ENCODE results near the gene UNC13A. TPM values are rescaled to one million over a fixed set of nuclear protein-coding genes. Genes with fewer than 3 reads are reported as not detected.

Gene UNC13A
- total and polyA plus RNA-seq, 12 donors = 0.57 to 9.7 (median 1.8) TPM

DNA sequence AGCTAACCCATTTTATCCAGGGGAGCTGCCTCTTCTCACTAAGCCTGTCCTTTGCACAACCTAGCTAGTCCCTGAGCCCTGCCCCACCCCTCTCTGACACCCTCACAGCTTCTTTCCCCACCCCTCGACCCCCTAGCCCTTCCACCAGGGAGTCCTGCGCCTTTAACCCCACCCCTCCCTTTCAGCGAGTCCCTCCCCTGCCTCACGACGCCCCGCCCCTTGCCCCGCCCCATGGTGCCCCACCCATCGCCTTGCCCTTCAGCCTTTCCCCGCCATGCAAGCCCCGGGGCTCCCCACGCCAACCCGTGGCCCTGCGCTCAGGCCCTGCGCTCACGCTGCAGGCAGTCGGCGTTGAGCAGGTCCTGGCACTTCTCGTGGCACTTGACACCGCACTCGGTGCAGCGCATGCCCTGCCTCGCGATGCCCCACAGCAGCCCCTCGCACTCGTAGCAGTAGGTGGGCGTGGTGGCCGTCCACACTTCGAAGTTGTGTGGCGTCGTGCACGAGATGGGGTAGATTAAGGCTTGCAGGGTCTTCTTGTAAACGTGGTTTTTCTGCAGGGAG is 40.0 kb downstream of the UNC13A start:
- Histone ChIP-seq H3K4me1 (replicated peaks in 1 of 2) (no peaks in the 10 kb centered on the region), H3K36me3 (replicated peaks in 1 of 2) (no peaks in the 10 kb centered on the region), H3K27ac (no peak overlapping the region), H3K27me3 (no peaks in the 10 kb centered on the region), H3K4me3 (no peak overlapping the region), H3K9me3 (replicated peaks in 1 of 3) (no peaks in the 10 kb centered on the region)
- intact Hi-C loops (cut with DNase I) = no loop called here
- DNase-seq = no peak
- 72 to 81% (median 75%) methylated on average over 18 to 32 of the region's 32 CpGs for WGBS, 4 donors
- TF ChIP-seq POLR2A (IDR thresholded peaks at IDR 0.05) = no peak
- TF ChIP-seq, protein P1, sequence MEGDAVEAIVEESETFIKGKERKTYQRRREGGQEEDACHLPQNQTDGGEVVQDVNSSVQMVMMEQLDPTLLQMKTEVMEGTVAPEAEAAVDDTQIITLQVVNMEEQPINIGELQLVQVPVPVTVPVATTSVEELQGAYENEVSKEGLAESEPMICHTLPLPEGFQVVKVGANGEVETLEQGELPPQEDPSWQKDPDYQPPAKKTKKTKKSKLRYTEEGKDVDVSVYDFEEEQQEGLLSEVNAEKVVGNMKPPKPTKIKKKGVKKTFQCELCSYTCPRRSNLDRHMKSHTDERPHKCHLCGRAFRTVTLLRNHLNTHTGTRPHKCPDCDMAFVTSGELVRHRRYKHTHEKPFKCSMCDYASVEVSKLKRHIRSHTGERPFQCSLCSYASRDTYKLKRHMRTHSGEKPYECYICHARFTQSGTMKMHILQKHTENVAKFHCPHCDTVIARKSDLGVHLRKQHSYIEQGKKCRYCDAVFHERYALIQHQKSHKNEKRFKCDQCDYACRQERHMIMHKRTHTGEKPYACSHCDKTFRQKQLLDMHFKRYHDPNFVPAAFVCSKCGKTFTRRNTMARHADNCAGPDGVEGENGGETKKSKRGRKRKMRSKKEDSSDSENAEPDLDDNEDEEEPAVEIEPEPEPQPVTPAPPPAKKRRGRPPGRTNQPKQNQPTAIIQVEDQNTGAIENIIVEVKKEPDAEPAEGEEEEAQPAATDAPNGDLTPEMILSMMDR (IDR thresholded peaks at IDR 0.05) = no peak

DNA sequence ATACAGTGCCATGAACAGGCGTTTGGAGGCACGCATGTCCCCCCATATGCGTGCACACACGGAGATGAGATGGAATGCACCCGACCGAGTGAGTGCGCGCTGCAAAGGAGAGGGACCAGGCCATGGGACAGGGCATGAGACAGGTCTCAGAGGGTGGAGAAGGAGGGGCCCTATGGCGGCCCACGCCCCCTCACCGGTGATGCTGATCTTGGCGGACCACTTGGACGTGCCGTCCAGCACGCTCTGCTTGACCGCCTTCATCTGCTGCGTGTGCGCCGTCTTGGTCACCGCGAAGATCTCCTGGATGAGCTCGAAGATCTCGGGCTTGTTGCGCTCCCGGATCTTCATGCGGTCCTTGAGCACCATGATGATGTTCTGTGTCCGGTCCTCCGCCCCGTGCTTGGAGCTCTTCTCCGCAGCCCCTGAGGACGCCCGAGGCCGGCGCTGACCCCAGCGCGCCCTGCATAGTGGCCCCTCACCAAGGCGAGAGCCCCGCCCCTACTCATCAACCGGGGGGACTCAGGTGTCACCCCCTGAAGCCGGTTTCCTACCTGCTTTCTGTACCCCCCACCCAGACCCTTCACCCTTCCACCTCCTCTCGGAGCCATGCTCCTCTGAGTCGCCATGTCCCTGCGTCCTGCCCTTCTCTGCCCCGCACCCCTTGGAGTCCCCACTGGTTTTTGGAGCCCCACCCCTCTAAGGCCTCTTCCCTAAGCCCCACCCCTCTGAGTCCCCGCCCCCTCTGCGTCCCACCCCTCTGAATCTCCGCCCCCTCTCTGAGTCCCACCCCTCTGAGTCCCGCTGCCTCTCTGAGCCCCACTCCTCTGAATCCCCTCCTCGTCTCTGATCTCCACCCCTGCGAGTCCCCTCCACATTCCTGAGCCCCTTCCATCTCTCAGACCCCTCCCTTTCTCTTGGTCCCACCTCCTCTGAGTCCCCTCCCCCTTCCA is 40.8 kb downstream of the UNC13A start:
- intact Hi-C loops (cut with DNase I) = no loop called here
- no peak for DNase-seq

DNA sequence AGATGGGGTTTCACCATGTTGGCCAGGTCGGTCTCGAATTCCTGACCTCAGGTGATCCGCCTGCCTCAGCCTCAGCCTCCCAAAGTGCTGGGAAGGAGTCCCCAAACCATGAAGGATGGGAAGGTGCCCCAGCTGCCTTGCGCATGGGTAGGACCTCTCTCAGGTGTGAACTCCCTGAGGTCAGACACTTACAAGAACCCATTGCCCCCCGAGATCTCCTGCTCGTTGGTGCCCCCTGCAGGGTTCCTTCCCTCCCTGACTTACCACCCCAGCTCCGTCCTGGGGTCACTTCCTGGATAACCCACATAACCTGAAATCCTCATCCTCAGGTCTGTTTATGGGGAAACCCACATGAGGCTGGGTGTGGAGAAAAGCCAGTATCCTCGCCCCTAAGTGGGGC is 41.7 kb downstream of the UNC13A start:
- H3K4me1 ChIP-seq (replicated peaks in 1 of 2) = no peaks in the 10 kb centered on the region
- no peaks in the 10 kb centered on the region for H3K27me3 ChIP-seq
- WGBS, 4 donors = 68 to 79% (median 72%) methylated on average over 4 to 8 of the region's 8 CpGs
- H3K9me3 ChIP-seq (replicated peaks in 1 of 3) = no peaks in the 10 kb centered on the region
- no peak for DNase-seq
- intact Hi-C loops (cut with DNase I) = no loop called here
- no peak overlapping the region for H3K4me3 ChIP-seq
- no peaks in the 10 kb centered on the region for H3K36me3 ChIP-seq (replicated peaks in 1 of 2)
- TF ChIP-seq, protein P1 (IDR thresholded peaks at IDR 0.05) = no peak
- TF ChIP-seq POLR2A (IDR thresholded peaks at IDR 0.05) = no peak
- no peak overlapping the region for H3K27ac ChIP-seq

More for the DNA sequence above, 40.8 kb downstream of the UNC13A start:
- H3K27ac ChIP-seq = no peak overlapping the region
- H3K4me3 ChIP-seq = no peak overlapping the region
- WGBS, 4 donors = 84 to 89% (median 87%) methylated on average over 46 to 50 of the region's 50 CpGs
- H3K36me3 ChIP-seq (replicated peaks in 1 of 2) = no peaks in the 10 kb centered on the region
- no peaks in the 10 kb centered on the region for H3K4me1 ChIP-seq (replicated peaks in 1 of 2)
- H3K9me3 ChIP-seq (replicated peaks in 1 of 3) = no peaks in the 10 kb centered on the region
- TF ChIP-seq, protein P1 (IDR thresholded peaks at IDR 0.05) = no peak
- TF ChIP-seq POLR2A (IDR thresholded peaks at IDR 0.05) = no peak
- no peaks in the 10 kb centered on the region for H3K27me3 ChIP-seq

DNA sequence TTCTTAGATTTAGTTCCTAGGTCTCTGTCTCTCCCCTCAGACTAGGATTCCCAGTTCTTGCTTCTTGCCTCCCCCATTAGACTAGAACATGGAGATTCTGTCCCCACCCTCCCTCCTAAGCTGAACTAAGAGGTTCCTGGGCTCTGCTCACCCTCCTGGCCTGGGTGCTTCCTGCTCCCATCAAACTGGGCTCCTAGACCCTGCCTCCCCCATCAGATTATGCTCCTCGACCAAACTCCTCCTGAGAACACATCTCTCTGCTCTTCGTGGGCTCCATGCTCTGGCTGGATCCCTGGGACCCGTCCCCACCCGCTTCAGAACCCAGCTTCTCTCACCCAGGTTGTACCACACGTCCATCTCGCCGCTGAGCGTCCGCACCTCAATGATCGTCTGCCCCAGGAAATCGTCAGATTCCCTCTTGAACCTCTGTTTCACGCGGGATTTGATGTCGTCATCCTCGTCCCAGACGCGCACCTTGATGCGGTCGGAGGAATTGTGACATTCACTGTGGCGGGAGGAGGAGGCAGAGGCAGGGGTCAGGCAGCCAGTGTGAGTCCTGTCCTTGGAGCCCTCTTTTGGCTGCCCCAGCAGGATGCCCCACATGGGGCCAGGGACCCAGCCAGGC is 42.7 kb downstream of the UNC13A start:
- DNase-seq = no peak
- TF ChIP-seq, protein P1 (IDR thresholded peaks at IDR 0.05) = no peak
- TF ChIP-seq POLR2A (IDR thresholded peaks at IDR 0.05) = no peak
- no peak overlapping the region for H3K27ac ChIP-seq
- intact Hi-C loops (cut with DNase I) = no loop called here
- no peaks in the 10 kb centered on the region for H3K36me3 ChIP-seq (replicated peaks in 1 of 2)
- H3K27me3 ChIP-seq = no peaks in the 10 kb centered on the region
- no peak overlapping the region for H3K4me3 ChIP-seq
- H3K4me1 ChIP-seq (replicated peaks in 1 of 2) = no peaks in the 10 kb centered on the region
- 82 to 87% (median 84%) methylated on average over 20 of the region's 20 CpGs for WGBS, 4 donors
- no peaks in the 10 kb centered on the region for H3K9me3 ChIP-seq (replicated peaks in 1 of 3)

Data from adrenal gland (tissue), 12 donors.